ENCODE results near the gene PGAM2.

GRCh38 chr7:44081266-44081748, 15.9 kb upstream of the PGAM2 start:
- no peak for TF ChIP-seq POLR2AphosphoS5 (IDR thresholded peaks at IDR 0.05; ENCODE audit: low read depth, low read length)
- TF ChIP-seq, protein P1, sequence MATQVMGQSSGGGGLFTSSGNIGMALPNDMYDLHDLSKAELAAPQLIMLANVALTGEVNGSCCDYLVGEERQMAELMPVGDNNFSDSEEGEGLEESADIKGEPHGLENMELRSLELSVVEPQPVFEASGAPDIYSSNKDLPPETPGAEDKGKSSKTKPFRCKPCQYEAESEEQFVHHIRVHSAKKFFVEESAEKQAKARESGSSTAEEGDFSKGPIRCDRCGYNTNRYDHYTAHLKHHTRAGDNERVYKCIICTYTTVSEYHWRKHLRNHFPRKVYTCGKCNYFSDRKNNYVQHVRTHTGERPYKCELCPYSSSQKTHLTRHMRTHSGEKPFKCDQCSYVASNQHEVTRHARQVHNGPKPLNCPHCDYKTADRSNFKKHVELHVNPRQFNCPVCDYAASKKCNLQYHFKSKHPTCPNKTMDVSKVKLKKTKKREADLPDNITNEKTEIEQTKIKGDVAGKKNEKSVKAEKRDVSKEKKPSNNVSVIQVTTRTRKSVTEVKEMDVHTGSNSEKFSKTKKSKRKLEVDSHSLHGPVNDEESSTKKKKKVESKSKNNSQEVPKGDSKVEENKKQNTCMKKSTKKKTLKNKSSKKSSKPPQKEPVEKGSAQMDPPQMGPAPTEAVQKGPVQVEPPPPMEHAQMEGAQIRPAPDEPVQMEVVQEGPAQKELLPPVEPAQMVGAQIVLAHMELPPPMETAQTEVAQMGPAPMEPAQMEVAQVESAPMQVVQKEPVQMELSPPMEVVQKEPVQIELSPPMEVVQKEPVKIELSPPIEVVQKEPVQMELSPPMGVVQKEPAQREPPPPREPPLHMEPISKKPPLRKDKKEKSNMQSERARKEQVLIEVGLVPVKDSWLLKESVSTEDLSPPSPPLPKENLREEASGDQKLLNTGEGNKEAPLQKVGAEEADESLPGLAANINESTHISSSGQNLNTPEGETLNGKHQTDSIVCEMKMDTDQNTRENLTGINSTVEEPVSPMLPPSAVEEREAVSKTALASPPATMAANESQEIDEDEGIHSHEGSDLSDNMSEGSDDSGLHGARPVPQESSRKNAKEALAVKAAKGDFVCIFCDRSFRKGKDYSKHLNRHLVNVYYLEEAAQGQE (IDR thresholded peaks at IDR 0.05; ENCODE audit: insufficient read depth in 1 of 2, low read depth in 2 of 2, low read length in 2 of 2) = no peak
- TF ChIP-seq FOXP2 (optimal IDR thresholded peaks at IDR 0.05; ENCODE audit: borderline replicate concordance, extremely low read depth, extremely low read length, insufficient read depth) = no peak
- no peak for TF ChIP-seq SIN3A (IDR thresholded peaks at IDR 0.05; ENCODE audit: borderline replicate concordance, insufficient read depth, low read length)
- no peak for TF ChIP-seq TAF1 (IDR thresholded peaks at IDR 0.05; ENCODE audit: borderline replicate concordance, insufficient read depth, low read length)

Data from PFSK-1 (cell line).